ENCODE results near the gene CSRNP3. TPM values are rescaled to one million over a fixed set of nuclear protein-coding genes. Genes with fewer than 3 reads are reported as not detected.

Gene CSRNP3
- total RNA-seq, 4 donors from 2014 or later: 1.3 to 5.5 (median 2.6) TPM

GRCh38 chr2:165518611-165519010 is 49.1 kb downstream of the CSRNP3 start:
- Histone ChIP-seq H3K27me3 (no peaks in the 10 kb centered on the region), H3K4me1 (no peaks in the 10 kb centered on the region)

DNA sequence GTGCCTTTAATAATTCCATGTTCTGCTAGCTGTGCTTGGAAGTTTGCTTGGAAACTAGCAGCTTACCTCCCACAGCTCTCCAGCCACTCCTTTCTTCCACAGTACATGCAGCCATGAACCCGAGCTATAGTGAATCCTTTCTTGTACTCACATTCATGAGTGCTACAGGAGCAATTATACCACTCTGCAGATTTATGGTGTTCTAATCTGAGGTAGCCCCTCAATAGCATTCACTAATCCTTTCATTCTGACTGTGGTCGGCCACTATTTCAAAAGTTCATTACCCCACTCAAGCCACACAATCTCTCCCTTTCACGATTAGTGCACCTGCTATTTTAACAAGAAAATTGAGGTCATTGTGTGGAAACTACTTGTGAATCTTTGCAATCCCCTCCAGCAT is 53.2 kb downstream of the CSRNP3 start:
- no peak for TF ChIP-seq CTCF (IDR thresholded peaks at IDR 0.05)
- no peak for TF ChIP-seq POLR2A (IDR thresholded peaks at IDR 0.05)
- no peak for TF ChIP-seq EP300 (IDR thresholded peaks at IDR 0.05)
- 51 to 55% methylated on average over 3 of the region's 3 CpGs for WGBS, 2 donors
- DNase-seq (ENCODE audit: low spot score in 2 of 2): no peak
- Histone ChIP-seq H3K4me1 (no peaks in the 10 kb centered on the region), H3K27ac (no peak overlapping the region), H3K9me3 (no peaks in the 10 kb centered on the region), H3K36me3 (no peaks in the 10 kb centered on the region), H3K27me3 (no peaks in the 10 kb centered on the region), H3K4me3 (no peak overlapping the region)

More at GRCh38 chr2:165518611-165519010, 49.1 kb downstream of the CSRNP3 start:
- no peaks in the 10 kb centered on the region for H3K36me3 ChIP-seq
- no peak overlapping the region for H3K27ac ChIP-seq
- no peak for TF ChIP-seq CTCF (IDR thresholded peaks at IDR 0.05)
- no peak for TF ChIP-seq POLR2A (IDR thresholded peaks at IDR 0.05)
- no peak for TF ChIP-seq EP300 (IDR thresholded peaks at IDR 0.05)
- H3K4me3 ChIP-seq: no peak overlapping the region
- H3K9me3 ChIP-seq: no peaks in the 10 kb centered on the region
- DNase-seq (ENCODE audit: low spot score in 2 of 2): no peak

DNA sequence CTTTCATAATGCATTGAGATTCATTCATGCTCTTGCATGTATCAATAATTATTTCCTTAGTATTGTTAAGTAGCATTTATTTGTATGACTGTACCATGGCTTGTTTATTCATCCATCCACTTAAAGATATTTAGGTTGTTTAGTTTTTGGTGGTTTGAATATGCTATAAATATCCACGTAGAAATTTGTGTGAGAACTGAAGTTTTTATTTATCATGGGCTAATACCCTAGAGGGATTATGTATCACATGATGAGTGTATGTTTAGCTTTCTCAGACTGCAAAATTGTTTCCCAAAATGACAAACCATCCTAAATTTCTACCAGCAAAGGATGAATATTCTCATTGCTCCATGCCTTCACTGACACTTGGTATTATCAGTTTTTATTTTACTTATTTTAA is 55.2 kb downstream of the CSRNP3 start:
- Histone ChIP-seq H3K9me3 (no peaks in the 10 kb centered on the region), H3K27ac (no peak overlapping the region), H3K27me3 (no peaks in the 10 kb centered on the region), H3K4me3 (no peak overlapping the region), H3K4me1 (no peaks in the 10 kb centered on the region), H3K36me3 (no peaks in the 10 kb centered on the region)
- no peak for DNase-seq (ENCODE audit: low spot score in 2 of 2)
- no peak for TF ChIP-seq EP300 (IDR thresholded peaks at IDR 0.05)
- TF ChIP-seq CTCF (IDR thresholded peaks at IDR 0.05): no peak
- TF ChIP-seq POLR2A (IDR thresholded peaks at IDR 0.05): no peak
- 52 to 64% methylated on average over 1 of the region's 1 CpG for WGBS, 2 donors

DNA sequence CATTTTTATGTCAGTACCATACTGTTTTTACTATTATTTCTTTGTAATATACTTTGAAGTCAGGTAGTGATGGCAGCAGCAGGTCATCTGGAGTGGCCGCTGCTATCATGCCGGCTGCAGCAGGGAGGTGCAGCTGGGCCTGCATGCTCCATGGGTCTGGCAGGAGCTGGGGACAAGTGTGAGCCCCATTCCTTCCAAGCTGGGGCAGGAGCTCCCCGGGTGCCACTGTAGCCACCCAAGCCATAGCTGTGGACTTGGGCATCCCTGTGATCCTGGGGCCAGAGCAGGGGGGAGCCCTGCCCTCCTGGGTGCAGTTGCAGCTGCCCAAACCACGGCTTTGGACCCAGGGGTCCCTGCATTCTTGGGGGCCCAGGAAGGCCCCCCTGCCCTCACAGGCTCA is 59.2 kb downstream of the CSRNP3 start:
- 95 to 99% methylated on average over 4 of the region's 4 CpGs for WGBS, 2 donors
- Histone ChIP-seq H3K27me3 (no peaks in the 10 kb centered on the region), H3K27ac (no peak overlapping the region), H3K9me3 (no peaks in the 10 kb centered on the region), H3K4me3 (no peak overlapping the region), H3K36me3 (no peaks in the 10 kb centered on the region), H3K4me1 (peaks cover 0 to 5% (median under 1%) of the 10 kb centered on the region in 4 donors)
- no peak for DNase-seq (ENCODE audit: low spot score in 2 of 2)
- TF ChIP-seq POLR2A (IDR thresholded peaks at IDR 0.05): no peak
- TF ChIP-seq EP300 (IDR thresholded peaks at IDR 0.05): no peak
- TF ChIP-seq CTCF (IDR thresholded peaks at IDR 0.05): no peak

GRCh38 chr2:165529130-165529529 is 59.6 kb downstream of the CSRNP3 start:
- Histone ChIP-seq H3K36me3 (no peaks in the 10 kb centered on the region), H3K4me1 (peaks cover 0 to 6% (median 3%) of the 10 kb centered on the region in 4 donors), H3K4me3 (no peak overlapping the region), H3K27ac (no peak overlapping the region), H3K9me3 (no peaks in the 10 kb centered on the region), H3K27me3 (no peaks in the 10 kb centered on the region)
- TF ChIP-seq CTCF (IDR thresholded peaks at IDR 0.05) (no peak), EP300 (IDR thresholded peaks at IDR 0.05) (no peak), POLR2A (IDR thresholded peaks at IDR 0.05) (no peak)
- no peak for DNase-seq (ENCODE audit: low spot score in 2 of 2)
- 79 to 89% methylated on average over 3 of the region's 3 CpGs for WGBS, 2 donors

All from tibial nerve (tissue), 4 donors.